Adrenal gland (tissue), 5 donors: ENCODE data around the gene SCOC.

Source experiments
- CTCF ChIP-seq, 6 experiments: fragments of 450-650 bp in 4 of 6; fragments of 200-600 bp in 2 of 6; sonication (generic) in 1 of 6; IDR thresholded peaks; 1 replicate in 5 of 6; 2 replicates in 1 of 6; pipeline versions ENCODE4 v1.5.1 to v1.8.0; 2016 to 2021; ENCODE audit warnings: antibody characterized with exemption in 6 of 6, mild to moderate bottlenecking in 2 of 6, moderate library complexity in 1 of 6
- POLR2A ChIP-seq, 2 donors: fragments of 450-650 bp; IDR thresholded peaks; one replicate each; pipeline ENCODE4 v1.6.1; 2017; ENCODE audit warnings: antibody characterized with exemption in 2 of 2, mild to moderate bottlenecking in 2 of 2, moderate library complexity in 1 of 2
- donor health status: DM: no; HTN: no; CAD: no.

- TF ChIP-seq CTCF (IDR thresholded peaks at IDR 0.05) = peak; percentile 63 to 88 (median 72)
- TF ChIP-seq POLR2A (IDR thresholded peaks at IDR 0.05) = no peak
Measured at GRCh38 chr4:140359562-140360427, 13.7 kb upstream of the SCOC start.
